Neutrophil (primary cell): Measurements from ENCODE around the gene PDHA2.

Experiments used
- H3K27ac ChIP-seq: fragments of 200-600 bp; sonication (generic); 2 replicates; pipeline ENCODE4 v1.5.1; 2016; ENCODE audit warnings: mild to moderate bottlenecking, moderate library complexity
- H3K27me3 ChIP-seq: fragments of 200-600 bp; sonication (generic); 2 replicates; pipeline ENCODE4 v1.6.0; 2016; ENCODE audit warnings: mild to moderate bottlenecking
- H3K36me3 ChIP-seq: fragments of 200-600 bp; sonication (generic); 2 replicates; pipeline ENCODE4 v1.5.1; 2017
- H3K4me1 ChIP-seq, 2 experiments: fragments of 200-600 bp in 1 of 2; sonication (generic) in 1 of 2; 1 replicate in 1 of 2; 2 replicates in 1 of 2; pipeline versions ENCODE4 v1.5.1 to v1.6.1; 2013 to 2016; ENCODE audit warnings: low read depth in 1 of 2, low read length in 1 of 2, mild to moderate bottlenecking in 1 of 2, moderate library complexity in 1 of 2; ENCODE audit not compliant: control insufficient read depth in 1 of 2, insufficient read depth in 1 of 2
- H3K4me3 ChIP-seq, 2 experiments: fragments of 200-600 bp in 1 of 2; sonication (generic) in 1 of 2; 1 replicate in 1 of 2; 2 replicates in 1 of 2; pipeline ENCODE4 v1.5.1; 2013 to 2016; ENCODE audit warnings: low read depth in 1 of 2, low read length in 1 of 2, mild to moderate bottlenecking in 1 of 2, moderate library complexity in 1 of 2
- H3K9me3 ChIP-seq: fragments of 200-600 bp; sonication (generic); 2 replicates; pipeline ENCODE4 v1.5.1; 2016
- CTCF ChIP-seq: fragments of 200-600 bp; sonication (generic); IDR thresholded peaks from 2 replicates; pipeline ENCODE4 v1.5.1; 2016; ENCODE audit warnings: antibody characterized with exemption

Gene PDHA2

GRCh38 chr4:95839891-95840290 lies at the start of gene PDHA2:
Gene PDHA2 (plus strand): TSS chr4:95840093. CDS start chr4:95840151, 58 bp downstream.
- Histone ChIP-seq H3K27ac (no peak within 1 kb of the TSS), H3K9me3 (no peaks in the 10 kb centered on the region), H3K27me3 (no peaks in the 10 kb centered on the region), H3K4me1 (no peaks in the 10 kb centered on the region), H3K36me3 (no peaks in the 10 kb centered on the region), H3K4me3 (no peak within 1 kb of the TSS)
- no peak for TF ChIP-seq CTCF

- H3K4me3 ChIP-seq: no peak overlapping the region
- no peaks in the 10 kb centered on the region for H3K36me3 ChIP-seq
- no peak for TF ChIP-seq CTCF
- no peaks in the 10 kb centered on the region for H3K4me1 ChIP-seq
- no peak overlapping the region for H3K27ac ChIP-seq
- no peaks in the 10 kb centered on the region for H3K27me3 ChIP-seq
- no peaks in the 10 kb centered on the region for H3K9me3 ChIP-seq
Measured at GRCh38 chr4:95798003-95798402, 41.9 kb upstream of the PDHA2 start.

GRCh38 chr4:95798727-95799126 lies 41.2 kb upstream of the PDHA2 start:
- no peaks in the 10 kb centered on the region for H3K36me3 ChIP-seq
- H3K4me3 ChIP-seq: no peak overlapping the region
- H3K9me3 ChIP-seq: no peaks in the 10 kb centered on the region
- no peaks in the 10 kb centered on the region for H3K27me3 ChIP-seq
- H3K27ac ChIP-seq: no peak overlapping the region
- TF ChIP-seq CTCF: no peak
- H3K4me1 ChIP-seq: no peaks in the 10 kb centered on the region

GRCh38 chr4:95821867-95822266 lies 18.0 kb upstream of the PDHA2 start:
- Histone ChIP-seq H3K4me3 (no peak overlapping the region), H3K4me1 (no peaks in the 10 kb centered on the region), H3K36me3 (no peaks in the 10 kb centered on the region), H3K27ac (no peak overlapping the region), H3K27me3 (no peaks in the 10 kb centered on the region), H3K9me3 (no peaks in the 10 kb centered on the region)
- no peak for TF ChIP-seq CTCF

GRCh38 chr4:95825546-95825945 lies 14.3 kb upstream of the PDHA2 start:
- no peak for TF ChIP-seq CTCF

GRCh38 chr4:95830651-95831050 lies 9.2 kb upstream of the PDHA2 start:
- TF ChIP-seq CTCF: no peak
- no peak overlapping the region for H3K27ac ChIP-seq
- H3K4me1 ChIP-seq: no peaks in the 10 kb centered on the region
- no peak overlapping the region for H3K4me3 ChIP-seq
- no peaks in the 10 kb centered on the region for H3K27me3 ChIP-seq
- H3K36me3 ChIP-seq: no peaks in the 10 kb centered on the region
- H3K9me3 ChIP-seq: no peaks in the 10 kb centered on the region

More at GRCh38 chr4:95825546-95825945, 14.3 kb upstream of the PDHA2 start:
- Histone ChIP-seq H3K36me3 (no peaks in the 10 kb centered on the region), H3K27me3 (no peaks in the 10 kb centered on the region), H3K4me1 (no peaks in the 10 kb centered on the region), H3K9me3 (no peaks in the 10 kb centered on the region), H3K4me3 (no peak overlapping the region), H3K27ac (no peak overlapping the region)
